NCI-H2196 (cell line): ENCODE measurements around the gene STS.
"Not testable (repeated sequence)": the region's sequence is repeated elsewhere in the genome, so short reads cannot be mapped to it uniquely, and the experiment has no call there.

Experiments used
- DNase-seq: peaks from one replicate; lab custom pipeline; 2025; ENCODE audit not compliant: unreplicated experiment; lab: John Stamatoyannopoulos, UW

Gene STS

GRCh38 chrX:7178859-7179258 lies 31.3 kb downstream of the STS start:
- not testable (repeated sequence) for DNase-seq

- no peak for DNase-seq
These were observed 31.9 kb downstream of the STS start for GRCh38 chrX:7179446-7179845.

GRCh38 chrX:7184816-7185215 lies 37.3 kb downstream of the STS start:
- DNase-seq, result no peak

- no peak for DNase-seq
These were observed 41.2 kb downstream of the STS start for GRCh38 chrX:7188672-7189071.

GRCh38 chrX:7190157-7190556 lies 42.6 kb downstream of the STS start:
- no peak for DNase-seq

- DNase-seq, result no peak
These were observed 44.2 kb downstream of the STS start for GRCh38 chrX:7191681-7192110.

GRCh38 chrX:7192871-7193270 lies 45.4 kb downstream of the STS start:
- DNase-seq, result no peak

GRCh38 chrX:7194606-7195005 lies 47.1 kb downstream of the STS start:
- DNase-seq, result no peak
